BJ (cell line): ENCODE measurements around the gene FSTL4. TPM values are rescaled to one million over a fixed set of nuclear protein-coding genes. Genes with fewer than 3 reads are reported as not detected.
A peak's percentile ranks its signal among the peaks of the same experiment; 100 is the strongest.

Experiments
- CTCF ChIA-PET: fragments of 350-600 bp; formaldehyde crosslinking; extraction: SDS; loops from one replicate; lab custom pipeline; 2021; ENCODE audit warnings: antibody characterized with exemption, inconsistent platforms; lab: Yijun Ruan, JAX
- POLR2A ChIA-PET: fragments of 300-600 bp; sonication (Branson Sonifier 250); formaldehyde crosslinking; extraction: SDS; loops from one replicate; lab custom pipeline; 2021; ENCODE audit warnings: antibody characterized with exemption; lab: Charles Lee
- DNase-seq: peaks from one replicate; pipeline ENCODE4 v3.0.0-alpha.2; 2011; ENCODE audit warnings: low read depth
- H3K27me3 ChIP-seq: 2 replicates; pipeline ENCODE4 v1.6.0; 2011; ENCODE audit warnings: low read length; ENCODE audit not compliant: control insufficient read depth, insufficient read depth
- H3K36me3 ChIP-seq: 2 replicates; pipeline ENCODE4 v1.5.1; 2011; ENCODE audit warnings: low read length; ENCODE audit not compliant: control insufficient read depth, insufficient read depth
- H3K4me3 ChIP-seq: 2 replicates; pipeline ENCODE4 v1.5.1; 2011; ENCODE audit warnings: low read depth, mild to moderate bottlenecking, control low read depth, low read length
- CTCF ChIP-seq: IDR thresholded peaks from 2 replicates; pipeline ENCODE4 v1.5.1; 2011; ENCODE audit warnings: low read depth, mild to moderate bottlenecking, control low read depth, inconsistent platforms, low read length, moderate library complexity; ENCODE audit not compliant: insufficient read depth
- polyA plus RNA-seq: library from polyadenylated mRNA; depleted of rRNA; stranded (reverse); fragments of >200 nt; gene quantifications from 2 replicates; pipeline ENCODE4 v1.2.3, GENCODE V29; 2011

The FSTL4 gene
- polyA plus RNA-seq, 1 experiment: not detected

GRCh38 chr5:133247151-133247709, 365.1 kb downstream of the FSTL4 start:
- no peak for TF ChIP-seq CTCF
- Histone ChIP-seq H3K4me3 (no peak overlapping the region), H3K36me3 (no peaks in the 10 kb centered on the region), H3K27me3 (no peaks in the 10 kb centered on the region)
- DNase-seq: no peak
- ChIA-PET CTCF (interaction anchor here (0.7 kb wide), 1 partner anchor 9 kb away, joined by 3 read pairs; no protein-coding TSS in a partner anchor), POLR2A (no interaction called here)

- H3K36me3 ChIP-seq: no peaks in the 10 kb centered on the region
- ChIA-PET CTCF (no interaction called here), POLR2A (no interaction called here)
- no peak for TF ChIP-seq CTCF
- H3K4me3 ChIP-seq: no peak overlapping the region
- H3K27me3 ChIP-seq: no peaks in the 10 kb centered on the region
- DNase-seq: no peak
Observed at GRCh38 chr5:133246376-133247150, 365.8 kb downstream of the FSTL4 start.

- Histone ChIP-seq H3K4me3 (no peak overlapping the region), H3K36me3 (no peaks in the 10 kb centered on the region), H3K27me3 (no peaks in the 10 kb centered on the region)
- ChIA-PET CTCF (no interaction called here), POLR2A (no interaction called here)
- no peak for TF ChIP-seq CTCF
- DNase-seq: no peak
Observed at GRCh38 chr5:133246053-133246370, 366.3 kb downstream of the FSTL4 start.

GRCh38 chr5:133245191-133246052, 366.9 kb downstream of the FSTL4 start:
- no peak for TF ChIP-seq CTCF
- no peaks in the 10 kb centered on the region for H3K27me3 ChIP-seq
- H3K36me3 ChIP-seq: no peaks in the 10 kb centered on the region
- H3K4me3 ChIP-seq: no peak overlapping the region
- POLR2A ChIA-PET: no interaction called here
- DNase-seq: peak; percentile 35
- CTCF ChIA-PET: no interaction called here

- Histone ChIP-seq H3K36me3 (no peaks in the 10 kb centered on the region), H3K4me3 (no peak overlapping the region), H3K27me3 (no peaks in the 10 kb centered on the region)
- TF ChIP-seq CTCF: no peak
- ChIA-PET POLR2A (no interaction called here), CTCF (no interaction called here)
- no peak for DNase-seq
Observed at GRCh38 chr5:133244242-133244641, 368.1 kb downstream of the FSTL4 start.
